Stimulated activated CD4-positive, alpha-beta T cell treated with anti-CD3 and anti-CD28 coated beads, TNF-alpha, amount 100 ng/mL, for 4 hours (primary cell): Measurements from ENCODE around the gene IFIT1B.
A peak's percentile ranks its signal among the peaks of the same experiment; 100 is the strongest.

ENCODE experiments used
- DNase-seq, 3 experiments: peaks; one replicate each; pipeline ENCODE4 v3.0.0-alpha.2; 2020; ENCODE audit warnings: low read depth in 3 of 3

Gene IFIT1B

DNA sequence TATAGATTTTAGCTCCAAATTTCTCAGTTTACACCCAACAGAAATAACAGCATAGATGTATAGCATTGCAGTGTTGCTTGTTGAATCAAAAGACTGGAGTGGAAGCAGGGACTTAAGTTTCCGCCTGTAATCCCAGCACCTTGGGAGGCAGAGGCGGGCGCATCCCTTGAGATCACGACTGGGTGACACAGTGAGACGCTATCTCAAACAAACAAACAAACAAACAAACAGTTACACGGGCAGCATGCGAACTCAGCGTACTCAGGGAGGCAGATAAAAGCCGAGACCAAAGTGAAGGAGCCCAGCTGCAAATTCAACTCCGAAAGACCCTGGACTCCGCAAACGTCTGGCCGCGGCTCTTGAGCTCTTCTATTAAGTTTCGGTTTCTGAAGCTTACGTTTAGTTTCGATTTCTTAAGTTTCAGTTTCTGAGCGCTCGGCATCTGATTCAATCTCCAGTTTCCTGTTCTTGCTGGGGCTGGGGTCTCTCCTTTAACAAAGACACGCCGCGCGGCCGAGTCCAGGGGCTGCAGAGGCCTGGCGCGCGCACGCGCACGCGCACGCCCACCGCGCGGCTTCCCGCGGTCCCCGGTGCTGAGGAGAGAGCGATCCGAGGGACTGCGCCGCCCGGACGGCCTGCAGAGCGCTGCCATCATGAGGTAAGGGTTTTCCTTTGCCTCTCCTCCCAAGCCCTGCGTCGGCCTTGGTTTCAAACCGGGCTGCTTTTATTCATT is 36.5 kb downstream of the IFIT1B start, which contains the start of gene IFIT5:
IFIT5 (plus strand) TSS at position 423 of the 733 bp plus-strand sequence; CDS start at position 654, 231 bp downstream.
- peak; percentile 31 to 45 (median 34) for DNase-seq

DNA sequence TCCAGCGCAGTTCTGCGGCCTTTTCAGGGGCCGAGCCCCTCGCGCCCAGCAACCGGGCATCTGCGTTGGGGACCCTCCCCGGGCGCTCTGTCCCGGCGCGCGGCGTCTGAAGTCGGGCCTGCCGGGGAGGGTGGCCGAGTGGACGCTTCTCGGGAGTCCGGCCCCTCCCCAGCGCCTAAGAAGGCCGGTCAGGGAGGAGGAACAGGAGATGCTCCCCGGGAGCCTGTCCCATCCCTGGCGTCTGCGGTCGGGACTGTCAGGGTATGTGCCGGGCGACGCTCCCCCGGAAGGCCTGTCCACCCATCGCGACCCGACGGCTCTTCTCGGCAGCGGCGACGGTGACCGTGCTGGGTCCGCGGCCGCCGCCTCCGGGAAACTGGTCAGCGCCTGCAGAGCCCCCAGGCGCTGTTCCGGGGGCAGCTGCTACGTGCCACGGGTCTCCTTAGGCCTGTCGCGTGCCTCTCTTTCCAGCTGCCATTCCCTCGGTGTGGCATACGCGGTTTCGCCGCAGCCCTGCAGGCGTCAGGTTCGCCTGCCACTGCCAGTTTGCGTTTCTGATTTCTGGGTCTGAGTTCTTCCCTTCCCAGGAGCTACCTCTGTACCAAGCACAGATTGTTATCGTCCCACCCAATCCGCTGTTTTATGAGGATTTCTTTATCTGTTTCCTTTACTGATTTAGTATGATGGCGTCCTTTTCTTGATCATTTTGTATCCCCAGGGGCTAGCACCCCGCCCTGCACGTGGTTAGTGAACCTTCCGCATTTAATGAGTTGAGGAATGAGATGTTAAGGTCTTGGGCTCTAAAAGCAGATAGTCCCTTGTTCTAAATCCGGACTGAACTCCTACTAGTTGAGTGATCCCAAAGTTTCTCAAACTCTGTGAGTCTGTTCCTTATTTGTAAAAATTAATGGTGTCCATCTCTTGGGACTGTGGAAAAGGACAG is 37.3 kb downstream of the IFIT1B start:
- DNase-seq, result peak; percentile 12 to 24 (median 12)

DNA sequence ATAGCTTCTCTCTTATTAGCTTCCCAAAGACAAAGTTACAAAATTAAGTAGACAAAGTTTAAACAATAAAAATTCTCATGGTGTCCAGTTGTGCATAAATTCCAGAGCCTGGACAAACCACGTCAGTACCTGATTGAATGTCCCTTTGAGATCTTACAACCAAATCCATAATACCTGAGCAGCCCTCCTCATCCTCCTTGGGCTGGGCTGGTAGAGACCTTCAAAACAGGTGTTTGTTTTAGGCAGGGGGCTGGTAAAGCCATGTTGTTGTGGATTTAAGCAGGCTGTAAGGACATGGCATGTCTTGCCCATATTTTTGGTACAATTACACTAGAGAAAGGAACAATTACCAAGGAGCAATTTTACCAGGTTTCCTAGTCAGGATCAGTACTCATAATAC is 38.6 kb downstream of the IFIT1B start:
- DNase-seq, result no peak

DNA sequence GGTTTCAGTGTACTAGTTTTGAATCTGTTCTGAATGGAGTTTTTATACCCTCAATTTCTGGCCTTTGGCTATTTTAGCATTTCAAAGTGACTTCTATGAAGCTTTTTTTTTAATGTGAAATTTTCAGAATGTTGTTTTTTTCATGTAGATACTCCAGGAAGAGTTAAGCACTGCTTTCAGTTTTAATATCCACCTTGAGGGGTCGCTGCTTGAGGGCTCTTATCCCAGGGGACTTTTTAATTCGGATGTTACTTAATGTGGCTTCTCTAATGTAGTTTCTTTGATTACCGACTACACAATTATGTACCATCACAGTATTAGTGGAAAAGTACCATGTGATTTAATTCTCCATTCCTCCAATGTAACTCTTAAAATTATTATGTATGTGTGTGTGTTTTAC is 41.7 kb downstream of the IFIT1B start:
- no peak for DNase-seq

DNA sequence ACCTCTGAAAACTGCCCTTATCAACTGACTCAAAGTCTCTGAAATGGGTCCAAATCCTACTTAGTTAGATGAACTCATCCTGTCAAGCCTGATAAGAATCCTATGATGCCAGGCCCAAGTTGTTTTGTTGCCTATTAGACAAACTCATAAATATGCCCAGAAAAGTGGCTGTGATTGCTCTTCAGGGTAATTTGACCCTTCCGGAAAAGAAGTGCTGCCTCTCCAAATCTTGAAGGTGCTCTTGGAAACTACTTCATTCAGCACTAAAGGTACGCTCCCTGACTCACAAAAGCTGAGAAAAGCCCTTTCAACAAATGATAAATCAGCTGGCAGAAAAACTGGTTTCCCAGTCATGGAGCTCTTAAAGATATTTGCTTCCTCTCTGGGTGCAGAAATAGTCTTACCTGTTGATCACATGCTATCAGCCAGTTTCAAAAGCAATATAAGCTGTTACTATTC is 43.2 kb downstream of the IFIT1B start:
- DNase-seq, result no peak

DNA sequence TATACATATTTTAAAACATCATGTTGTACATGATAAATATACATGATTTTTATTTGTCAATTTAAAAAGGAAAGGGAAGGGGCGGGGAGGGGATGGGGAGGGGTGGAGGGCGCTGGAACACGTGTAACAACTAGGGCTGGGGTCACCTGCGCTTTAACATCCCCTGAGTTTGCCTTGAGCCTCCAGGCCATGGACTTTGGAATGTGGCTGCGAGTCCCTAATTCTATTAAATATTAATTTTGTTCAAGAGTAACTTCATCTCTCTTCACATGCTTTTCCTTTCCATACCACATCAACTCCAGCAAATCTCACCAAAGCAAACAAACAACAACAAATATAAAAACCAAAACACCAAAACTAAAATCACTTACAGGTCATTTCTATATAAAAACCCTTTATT is 47.1 kb downstream of the IFIT1B start:
- no peak for DNase-seq

DNA sequence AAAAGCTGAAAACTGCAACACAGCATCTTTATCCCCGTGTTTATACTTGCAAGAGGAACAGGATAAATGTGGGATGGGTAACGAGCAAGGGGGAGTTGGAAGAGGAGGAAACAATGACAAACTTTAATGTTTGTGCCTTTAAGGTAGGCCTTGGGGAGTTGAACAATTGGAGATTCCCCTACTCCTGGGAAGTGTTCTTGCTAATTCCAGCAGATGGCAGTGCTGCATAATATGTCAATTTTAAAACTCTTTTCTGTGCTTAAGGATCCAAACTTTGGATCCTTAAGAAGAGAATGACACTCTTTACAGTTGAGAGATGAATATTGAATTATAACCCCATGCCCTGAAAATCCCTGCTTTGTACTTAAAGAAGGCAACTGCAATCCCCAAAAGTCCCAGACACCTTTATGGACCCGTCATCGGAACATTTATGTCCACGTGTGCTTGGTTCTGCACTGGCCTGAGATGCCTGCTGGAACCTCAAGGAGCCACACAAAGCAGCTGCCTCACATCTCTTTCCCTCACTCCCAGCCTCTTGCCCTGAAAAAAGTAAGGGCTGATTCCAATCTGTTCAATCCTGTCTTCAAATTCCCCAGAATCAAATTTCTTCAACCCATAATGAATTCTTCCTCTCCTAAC is 48.5 kb downstream of the IFIT1B start:
- no peak for DNase-seq

DNA sequence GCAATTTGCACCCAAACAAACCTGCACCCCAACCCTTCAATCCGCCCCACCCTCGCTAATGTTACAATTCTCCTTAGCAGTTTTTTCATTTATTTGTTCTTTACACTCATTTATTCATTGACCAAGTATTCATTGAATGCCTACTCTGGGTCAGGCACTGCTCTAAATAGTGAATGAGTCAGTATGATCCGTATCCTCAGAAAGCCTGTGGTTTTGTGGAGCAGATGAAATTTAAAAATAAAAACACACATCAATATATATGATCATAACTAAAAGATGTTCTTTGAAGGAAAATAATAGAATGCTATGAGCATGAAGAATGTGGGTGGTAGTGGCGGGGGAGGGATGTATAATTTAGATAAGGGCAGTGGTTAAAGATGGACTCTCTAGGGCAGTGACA is 49.8 kb downstream of the IFIT1B start:
- no peak for DNase-seq

DNA sequence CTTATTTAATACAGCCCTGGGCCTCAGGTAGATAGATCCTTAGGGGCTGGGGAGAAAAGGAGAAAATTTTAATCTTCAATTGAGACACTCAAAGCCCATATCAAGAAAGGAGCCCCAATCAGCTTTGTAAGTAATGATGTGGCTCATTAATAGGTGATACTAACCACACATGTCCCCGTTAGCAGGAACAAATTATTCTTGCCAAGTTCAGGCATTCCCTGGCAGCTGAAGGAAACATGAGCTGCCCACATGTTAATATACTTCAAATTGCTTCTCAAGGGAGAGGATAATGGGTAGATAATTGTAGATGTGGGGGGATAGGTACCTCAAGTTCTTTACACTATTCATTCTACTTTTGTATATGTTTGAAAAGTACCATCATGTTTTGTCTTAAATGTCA is 51.0 kb downstream of the IFIT1B start:
- DNase-seq, result no peak

DNA sequence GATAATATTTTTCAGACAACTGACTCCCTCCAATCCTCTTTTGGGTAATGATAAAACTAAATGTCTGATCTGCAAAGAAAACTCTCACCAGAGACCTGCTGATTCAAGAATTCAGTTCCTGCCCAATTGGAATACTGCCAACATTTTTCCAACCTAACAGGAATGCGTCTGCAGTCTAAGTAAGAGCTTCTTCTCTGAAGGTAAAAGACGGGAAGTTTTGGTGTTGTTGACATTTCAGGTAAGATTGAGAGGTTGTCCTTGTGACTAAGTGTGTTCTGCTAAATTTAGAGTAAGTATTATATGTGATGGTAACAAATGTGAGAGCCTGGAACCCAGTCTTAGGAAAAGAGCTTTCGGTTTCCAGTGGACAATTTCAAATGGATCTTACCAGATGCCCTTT is 54.1 kb downstream of the IFIT1B start:
- no peak for DNase-seq
